Nephron progenitor cell (in vitro differentiated cells): ENCODE measurements around the gene ADD1.
A peak's percentile ranks its signal among the peaks of the same experiment; 100 is the strongest.

Experiments
- DNase-seq: peaks from one replicate; pipeline ENCODE4 v3.0.0; 2021
- H3K27ac Mint-ChIP-seq: 2 replicates; pipeline ENCODE4 v1.8.0; 2021; ENCODE audit warnings: mild to moderate bottlenecking, moderate library complexity, mixed read lengths
- H3K27me3 Mint-ChIP-seq: 2 replicates; pipeline ENCODE4 v1.8.0; 2021; ENCODE audit warnings: mild to moderate bottlenecking, low read depth, mixed read lengths; ENCODE audit not compliant: poor library complexity
- H3K36me3 Mint-ChIP-seq: 2 replicates; pipeline ENCODE4 v1.8.0; 2021; ENCODE audit warnings: low read depth, mixed read lengths
- H3K4me1 Mint-ChIP-seq: 2 replicates; pipeline ENCODE4 v1.8.0; 2021; ENCODE audit warnings: mixed read lengths
- H3K4me3 Mint-ChIP-seq: 2 replicates; pipeline ENCODE4 v1.8.0; 2021; ENCODE audit warnings: mild to moderate bottlenecking, moderate library complexity, mixed read lengths
- H3K9me3 Mint-ChIP-seq: 2 replicates; pipeline ENCODE4 v1.8.0; 2021; ENCODE audit warnings: mild to moderate bottlenecking, moderate library complexity, mixed read lengths
- CTCF ChIP-seq: fragments of 200-600 bp; sonication (generic); IDR thresholded peaks from 2 replicates; pipeline ENCODE4 v1.5.0; 2021; ENCODE audit warnings: antibody characterized with exemption

The ADD1 gene

DNA sequence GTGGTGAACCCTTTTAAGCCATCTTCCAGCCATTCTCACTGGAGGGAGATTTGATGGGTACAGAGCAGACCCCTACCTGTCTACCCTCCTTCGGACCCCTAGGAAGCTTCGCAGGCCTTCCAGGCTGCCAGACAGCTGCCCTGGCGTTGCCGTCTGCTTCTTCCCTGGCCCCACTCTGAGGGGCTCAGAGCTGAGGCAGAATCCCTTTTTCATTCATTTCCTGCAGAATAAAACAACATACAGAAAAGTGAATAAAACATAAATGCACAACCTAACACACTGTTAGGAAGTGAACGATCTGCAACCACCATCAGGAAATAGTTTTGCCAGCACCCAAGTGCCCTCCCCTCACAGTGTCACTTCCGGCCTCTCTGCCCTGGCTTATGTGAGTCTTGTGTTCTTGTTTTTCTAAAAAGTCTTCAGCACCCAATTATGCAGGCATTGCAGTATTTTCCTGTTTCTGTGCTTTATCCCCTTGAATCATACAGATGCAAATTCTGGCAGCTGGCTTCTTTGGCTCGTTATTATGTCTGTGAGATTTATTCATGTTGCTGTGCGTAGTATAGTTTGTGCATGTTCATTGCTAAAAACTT, 5.6 kb upstream of the ADD1 start:
- H3K27ac Mint-ChIP-seq = no peak overlapping the region
- no peak overlapping the region for H3K4me3 Mint-ChIP-seq
- TF ChIP-seq CTCF = no peak
- peaks cover 28% of the 10 kb centered on the region for H3K9me3 Mint-ChIP-seq
- peaks cover 20% of the 10 kb centered on the region for H3K36me3 Mint-ChIP-seq
- H3K27me3 Mint-ChIP-seq = no peaks in the 10 kb centered on the region
- no peak for DNase-seq
- H3K4me1 Mint-ChIP-seq = peaks cover 18% of the 10 kb centered on the region

DNA sequence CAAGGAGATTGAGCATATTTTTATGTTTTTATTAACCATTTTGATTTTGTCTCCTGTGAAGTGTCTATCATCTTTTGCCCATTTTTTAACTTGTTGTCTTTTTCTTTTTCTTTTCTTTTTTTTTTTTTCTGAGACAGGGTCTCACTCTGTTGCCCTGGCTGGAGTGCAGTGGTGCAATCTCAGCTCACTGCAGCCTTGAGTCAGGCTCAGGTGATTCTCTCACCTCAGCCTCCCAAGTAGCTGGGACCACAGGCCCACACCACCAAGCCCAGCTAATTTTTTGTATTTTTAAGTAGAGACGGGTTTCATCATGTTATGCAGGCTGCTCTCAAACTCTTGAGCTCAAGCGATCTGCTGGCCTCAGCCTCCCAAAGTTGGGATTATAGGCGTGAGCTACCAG, 4.6 kb upstream of the ADD1 start:
- H3K36me3 Mint-ChIP-seq = peaks cover 20% of the 10 kb centered on the region
- peaks cover 28% of the 10 kb centered on the region for H3K9me3 Mint-ChIP-seq
- no peaks in the 10 kb centered on the region for H3K27me3 Mint-ChIP-seq
- no peak overlapping the region for H3K4me3 Mint-ChIP-seq
- H3K4me1 Mint-ChIP-seq = peaks cover 19% of the 10 kb centered on the region
- no peak for DNase-seq
- TF ChIP-seq CTCF = no peak
- H3K27ac Mint-ChIP-seq = no peak overlapping the region

DNA sequence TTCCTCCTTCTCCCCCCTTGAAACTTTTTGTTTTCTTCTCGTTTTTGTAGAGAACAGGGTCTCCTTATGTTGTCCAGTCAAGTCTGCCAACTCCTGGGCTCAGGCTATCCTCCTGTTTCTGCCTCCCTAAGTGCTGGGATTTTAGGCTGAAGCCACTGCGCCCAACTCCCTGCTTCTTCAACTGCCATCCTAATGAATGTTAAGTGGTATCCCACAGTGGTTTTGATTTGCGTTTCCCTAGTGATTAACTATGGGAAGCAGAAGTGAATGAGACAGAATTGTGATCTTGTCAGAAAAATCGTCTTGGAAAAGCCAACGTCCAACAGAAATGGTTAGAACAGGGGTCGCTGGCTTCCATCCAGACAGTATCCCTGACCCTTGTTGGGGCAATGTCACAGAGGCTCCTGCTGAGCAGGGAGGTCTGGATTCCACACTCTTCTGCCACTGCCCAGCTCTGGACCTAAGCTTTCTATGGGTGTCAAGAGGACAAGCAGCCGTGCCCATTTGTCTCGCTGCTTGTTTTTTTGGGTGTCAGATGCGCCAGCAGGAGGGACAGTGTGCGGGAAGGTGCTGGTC, 869 bp upstream of the ADD1 start:
- peaks cover 32% of the 10 kb centered on the region for H3K36me3 Mint-ChIP-seq
- no peak for TF ChIP-seq CTCF
- peak overlapping the region; percentile 87 for H3K4me3 Mint-ChIP-seq
- H3K4me1 Mint-ChIP-seq = peaks cover 38% of the 10 kb centered on the region
- peak overlapping the region; percentile 60 for H3K27ac Mint-ChIP-seq
- H3K9me3 Mint-ChIP-seq = peaks cover 28% of the 10 kb centered on the region
- H3K27me3 Mint-ChIP-seq = no peaks in the 10 kb centered on the region
- no peak for DNase-seq

- Mint-ChIP-seq H3K27ac (peak overlapping the region; percentile 96), H3K9me3 (peaks cover 24% of the 10 kb centered on the region), H3K27me3 (no peaks in the 10 kb centered on the region), H3K4me3 (peak overlapping the region; percentile 96), H3K4me1 (peaks cover 37% of the 10 kb centered on the region), H3K36me3 (peaks cover 32% of the 10 kb centered on the region)
- DNase-seq = peak; percentile 69
- TF ChIP-seq CTCF = no peak
Measured at GRCh38 chr4:2843941-2844584, 419 bp downstream of the ADD1 start.

DNA sequence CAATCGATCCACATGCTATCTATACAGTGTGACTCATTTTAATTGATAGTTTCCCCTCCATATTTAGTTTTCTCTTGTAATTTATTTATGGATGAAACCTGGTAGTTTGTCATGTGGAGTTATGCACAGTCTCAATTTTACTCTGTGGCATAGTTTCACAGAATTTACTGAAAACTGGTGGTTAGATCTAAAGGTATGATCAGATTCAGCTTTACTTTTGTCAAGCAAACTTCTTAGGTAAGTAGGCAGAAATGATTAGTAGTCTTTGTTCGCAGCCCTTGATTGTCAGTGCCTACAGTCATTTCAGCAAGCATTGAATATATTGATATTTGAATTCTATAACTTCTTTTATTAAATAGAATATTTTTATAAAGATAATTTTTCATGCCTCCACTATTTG, 2.5 kb downstream of the ADD1 start:
- peaks cover 4% of the 10 kb centered on the region for H3K9me3 Mint-ChIP-seq
- no peak for TF ChIP-seq CTCF
- peaks cover 20% of the 10 kb centered on the region for H3K36me3 Mint-ChIP-seq
- no peak overlapping the region for H3K27ac Mint-ChIP-seq
- H3K4me1 Mint-ChIP-seq = peaks cover 52% of the 10 kb centered on the region
- no peak for DNase-seq
- no peaks in the 10 kb centered on the region for H3K27me3 Mint-ChIP-seq
- H3K4me3 Mint-ChIP-seq = peak overlapping the region; percentile 96
